GM10266 (cell line): ENCODE results near the gene SLC16A7.

Source experiments
- DNase-seq: peaks from one replicate; pipeline ENCODE4 v3.0.0; 2012; ENCODE audit errors: extremely low spot score
- TF ChIP-seq, protein P1 (sequence below): IDR thresholded peaks from 2 replicates; pipeline ENCODE4 v1.5.1; 2012; ENCODE audit warnings: mild to moderate bottlenecking, low read depth; ENCODE audit not compliant: control insufficient read depth, insufficient read depth; ENCODE audit errors: missing control alignments

Gene SLC16A7

GRCh38 chr12:59624732-59625460 is 29.1 kb downstream of the SLC16A7 start:
- TF ChIP-seq, protein P1, sequence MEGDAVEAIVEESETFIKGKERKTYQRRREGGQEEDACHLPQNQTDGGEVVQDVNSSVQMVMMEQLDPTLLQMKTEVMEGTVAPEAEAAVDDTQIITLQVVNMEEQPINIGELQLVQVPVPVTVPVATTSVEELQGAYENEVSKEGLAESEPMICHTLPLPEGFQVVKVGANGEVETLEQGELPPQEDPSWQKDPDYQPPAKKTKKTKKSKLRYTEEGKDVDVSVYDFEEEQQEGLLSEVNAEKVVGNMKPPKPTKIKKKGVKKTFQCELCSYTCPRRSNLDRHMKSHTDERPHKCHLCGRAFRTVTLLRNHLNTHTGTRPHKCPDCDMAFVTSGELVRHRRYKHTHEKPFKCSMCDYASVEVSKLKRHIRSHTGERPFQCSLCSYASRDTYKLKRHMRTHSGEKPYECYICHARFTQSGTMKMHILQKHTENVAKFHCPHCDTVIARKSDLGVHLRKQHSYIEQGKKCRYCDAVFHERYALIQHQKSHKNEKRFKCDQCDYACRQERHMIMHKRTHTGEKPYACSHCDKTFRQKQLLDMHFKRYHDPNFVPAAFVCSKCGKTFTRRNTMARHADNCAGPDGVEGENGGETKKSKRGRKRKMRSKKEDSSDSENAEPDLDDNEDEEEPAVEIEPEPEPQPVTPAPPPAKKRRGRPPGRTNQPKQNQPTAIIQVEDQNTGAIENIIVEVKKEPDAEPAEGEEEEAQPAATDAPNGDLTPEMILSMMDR = no peak

GRCh38 chr12:59626382-59626781 is 30.6 kb downstream of the SLC16A7 start:
- DNase-seq = no peak
- TF ChIP-seq, protein P1 = no peak

More at GRCh38 chr12:59624732-59625460, 29.1 kb downstream of the SLC16A7 start:
- DNase-seq = no peak

DNA sequence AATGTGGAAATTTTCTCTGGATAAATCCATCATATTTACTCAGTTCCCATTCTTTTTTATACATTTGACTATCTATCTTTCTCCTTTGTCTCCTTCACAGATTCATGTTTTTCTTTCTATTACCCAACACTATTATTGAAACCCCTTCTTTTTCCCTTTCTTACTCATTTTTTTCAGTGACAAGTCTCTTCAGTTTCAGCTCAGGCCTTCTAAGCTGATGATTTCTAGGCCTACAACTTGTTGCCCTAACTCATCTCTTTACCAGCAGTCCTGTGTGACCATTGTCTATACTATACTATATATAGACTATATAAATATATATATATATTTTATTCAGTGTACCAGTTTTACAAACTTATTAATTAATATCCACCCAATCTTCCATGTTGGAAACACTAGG is 31.8 kb downstream of the SLC16A7 start:
- TF ChIP-seq, protein P1 = no peak

GRCh38 chr12:59629890-59630289 is 34.1 kb downstream of the SLC16A7 start:
- TF ChIP-seq, protein P1 = no peak

More for the DNA sequence above, 31.8 kb downstream of the SLC16A7 start:
- no peak for DNase-seq

GRCh38 chr12:59632408-59632807 is 36.6 kb downstream of the SLC16A7 start:
- no peak for DNase-seq
- TF ChIP-seq, protein P1 = no peak

More at GRCh38 chr12:59629890-59630289, 34.1 kb downstream of the SLC16A7 start:
- no peak for DNase-seq

- DNase-seq = no peak
- TF ChIP-seq, protein P1 = no peak
Observed at GRCh38 chr12:59634254-59634653, 38.4 kb downstream of the SLC16A7 start.

DNA sequence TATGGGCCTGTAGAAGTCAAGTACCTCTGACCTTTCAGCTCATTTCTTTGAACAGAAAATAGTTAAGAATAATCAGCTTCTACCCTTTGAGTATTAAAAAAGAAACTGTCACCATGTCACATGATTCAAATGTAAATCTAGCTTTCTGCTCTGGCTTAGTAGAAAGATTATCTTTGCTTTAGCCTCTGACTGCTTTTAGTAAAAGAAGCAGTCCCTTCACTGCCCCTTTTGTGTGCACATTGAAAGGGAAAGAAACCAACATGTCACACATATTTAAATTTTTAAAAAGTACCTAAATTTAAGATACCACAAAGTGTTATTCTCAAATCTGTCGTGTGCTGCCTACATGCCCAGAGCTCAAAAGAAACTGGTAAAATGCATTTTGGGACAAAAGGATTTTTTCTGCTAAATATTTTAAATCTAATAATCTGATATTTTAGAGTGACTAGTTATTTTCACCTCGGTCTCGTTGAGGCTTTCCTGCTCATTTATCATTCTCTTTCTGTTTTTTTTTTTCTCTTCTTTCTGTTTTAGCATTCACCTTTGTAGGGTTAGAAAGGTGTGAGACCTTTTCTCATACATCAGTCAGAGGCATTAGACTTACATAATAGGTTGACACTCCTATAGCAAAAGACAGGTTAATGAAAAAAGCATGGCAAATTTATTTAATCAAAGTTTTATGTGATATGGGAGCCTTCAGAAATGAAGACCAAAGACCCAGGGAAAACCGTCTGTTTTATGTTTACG is 41.3 kb downstream of the SLC16A7 start:
- peak; percentile 3 for DNase-seq
- TF ChIP-seq, protein P1 = no peak
